Cardiac septum (tissue), 1 donor: Measurements from ENCODE around the gene CLN3. TPM values are rescaled to one million over a fixed set of nuclear protein-coding genes. Genes with fewer than 3 reads are reported as not detected.
"Not testable (repeated sequence)": the region's sequence is repeated elsewhere in the genome, so short reads cannot be mapped to it uniquely, and the experiment has no call there.

ENCODE experiments used
- DNase-seq: peaks from one replicate; pipeline ENCODE4 v3.0.0-alpha.2; 2020; ENCODE audit warnings: low spot score
- intact Hi-C: fragments of 100-400 bp; cut with DNase I; formaldehyde crosslinking; loops from one replicate; pipeline ENCODE4 v1.14.0; 2022
- total RNA-seq: library from RNA; stranded (reverse); fragmentation: NEBNext Ultra II Directional; extraction: Animal tissue kit (Norgen Biotek cat#: 25700); gene quantifications from one replicate; pipeline ENCODE4 v1.2.1, GENCODE V29; 2021
- donor health status: DM: no; HTN: no; CAD: no.

CLN3 gene
- total RNA-seq, 1 donor from 2014 or later: 9.1 TPM

DNA sequence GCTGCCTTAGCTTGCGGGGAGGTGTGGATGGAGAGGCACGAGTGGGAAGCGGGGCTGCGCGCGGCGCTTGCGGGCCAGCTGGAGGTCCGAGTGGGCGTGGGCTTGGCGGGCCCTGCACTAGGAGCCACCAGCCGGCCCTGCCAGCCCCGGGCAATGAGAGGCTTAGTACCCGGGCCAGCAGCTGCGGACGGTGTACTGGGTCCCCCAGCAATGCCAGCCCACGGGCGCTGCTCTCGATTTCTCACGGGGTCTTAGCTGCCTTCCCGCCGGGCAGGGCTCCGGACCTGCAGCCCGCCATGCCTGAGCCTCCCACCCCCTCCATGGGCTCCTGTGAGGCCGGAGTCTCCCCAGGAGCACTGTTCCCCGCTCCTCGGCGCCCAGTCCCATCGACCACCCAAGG is 56.5 kb downstream of the CLN3 start:
- DNase-seq, intact Hi-C loops: not testable (repeated sequence)

Other genes starting within 250 kb of the CLN3 start
- gene SBK1, start 199.5 kb downstream of the CLN3 start, total RNA-seq: 1.9 TPM
- not detected for gene NPIPB6, start 128.6 kb downstream of the CLN3 start, total RNA-seq
- 33.8 TPM for gene EIF3CL, start 88.2 kb downstream of the CLN3 start, total RNA-seq
- not detected for gene NPIPB7, start 19.7 kb downstream of the CLN3 start, total RNA-seq
- 0.51 TPM for gene APOBR, start 2.6 kb upstream of the CLN3 start, total RNA-seq
- gene IL27, start 14.8 kb upstream of the CLN3 start, total RNA-seq: not detected
- 50.2 TPM for gene NUPR1, start 46.9 kb upstream of the CLN3 start, total RNA-seq
- 14.0 TPM for gene SGF29, start 61.8 kb upstream of the CLN3 start, total RNA-seq
- 0.73 TPM for gene SULT1A2, start 105.0 kb upstream of the CLN3 start, total RNA-seq
- 23.2 TPM for gene SULT1A1, start 118.0 kb upstream of the CLN3 start, total RNA-seq
- gene NPIPB8, start 146.0 kb upstream of the CLN3 start, total RNA-seq: 0.59 TPM
- 403 TPM for gene EIF3C, start 219.4 kb upstream of the CLN3 start, total RNA-seq